HG03378 (cell line): Measurements from ENCODE around the gene FAM217B.

Experiments
- ATAC-seq: cut with Tn5 transposase; IDR thresholded peaks from one replicate; pipeline ENCODE4 v1.9.1; 2021; ENCODE audit warnings: mild to moderate bottlenecking, moderate library complexity; ENCODE audit not compliant: unreplicated experiment

The FAM217B gene, protein sequence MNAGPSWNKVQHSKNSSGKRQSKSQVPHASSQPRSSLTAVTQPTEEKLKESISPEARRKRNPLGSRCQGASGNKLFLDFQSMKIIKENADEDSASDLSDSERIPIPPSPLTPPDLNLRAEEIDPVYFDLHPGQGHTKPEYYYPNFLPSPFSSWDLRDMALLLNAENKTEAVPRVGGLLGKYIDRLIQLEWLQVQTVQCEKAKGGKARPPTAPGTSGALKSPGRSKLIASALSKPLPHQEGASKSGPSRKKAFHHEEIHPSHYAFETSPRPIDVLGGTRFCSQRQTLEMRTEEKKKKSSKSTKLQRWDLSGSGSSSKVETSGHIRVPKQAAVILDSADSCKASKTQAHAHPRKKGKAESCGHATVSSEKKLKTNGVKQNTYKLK

GRCh38 chr20:59940129-59940955, at the start of gene FAM217B, which contains the start of gene PPP1R3D:
TSS of gene FAM217B (plus strand) at chr20:59940389. CDS start at chr20:59943944, 3,555 bp downstream.
TSS of gene PPP1R3D (minus strand) at chr20:59940305. CDS start at chr20:59939931, 374 bp downstream.
- ATAC-seq: peak; percentile 86

- ATAC-seq: no peak
These were observed 48.6 kb upstream of the FAM217B start for GRCh38 chr20:59891581-59891980.

- ATAC-seq: no peak
These were observed 44.3 kb upstream of the FAM217B start for GRCh38 chr20:59895908-59896307.

DNA sequence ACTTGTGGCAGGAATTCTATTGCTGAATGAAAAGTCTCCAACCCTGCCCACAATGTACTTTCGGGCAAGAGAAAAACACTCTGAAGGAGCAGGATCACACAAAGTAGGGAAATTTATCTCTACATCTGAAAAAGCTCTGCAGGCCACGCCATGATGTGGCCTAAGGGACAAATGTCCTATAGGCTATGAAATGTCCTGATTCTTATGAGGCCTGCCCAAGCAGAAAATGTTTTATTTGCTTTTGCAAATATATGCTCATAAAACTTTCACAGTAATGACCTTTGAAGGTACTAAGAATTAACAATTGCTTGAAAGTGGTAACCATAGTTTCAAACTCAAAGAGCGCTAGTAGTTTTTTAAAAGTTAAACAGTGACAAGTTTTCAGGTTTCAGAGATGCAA, 37.7 kb upstream of the FAM217B start:
- no peak for ATAC-seq

GRCh38 chr20:59903621-59904020, 36.6 kb upstream of the FAM217B start:
- no peak for ATAC-seq

- ATAC-seq: no peak
These were observed 31.3 kb upstream of the FAM217B start for GRCh38 chr20:59908855-59909254.

GRCh38 chr20:59911041-59911440, 29.1 kb upstream of the FAM217B start:
- ATAC-seq: no peak

DNA sequence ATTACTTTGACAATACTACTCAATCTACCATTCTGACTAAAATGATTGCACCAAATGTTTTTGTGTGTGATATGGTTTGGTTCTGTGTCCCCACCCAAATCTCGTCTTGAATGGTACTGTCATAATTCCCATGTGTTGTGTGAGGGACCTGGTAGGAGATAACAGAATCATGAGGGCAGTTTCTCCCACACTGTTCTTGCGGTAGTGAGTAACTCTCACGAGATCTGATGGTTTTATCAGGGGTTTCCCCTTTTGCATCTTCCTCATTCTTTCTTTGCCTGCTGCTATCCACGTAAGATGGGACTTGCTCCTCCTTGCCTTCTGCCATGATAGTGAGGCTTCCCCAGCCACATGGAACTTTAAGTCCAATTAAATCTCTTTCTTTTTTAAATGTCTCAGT, 27.6 kb upstream of the FAM217B start:
- no peak for ATAC-seq

DNA sequence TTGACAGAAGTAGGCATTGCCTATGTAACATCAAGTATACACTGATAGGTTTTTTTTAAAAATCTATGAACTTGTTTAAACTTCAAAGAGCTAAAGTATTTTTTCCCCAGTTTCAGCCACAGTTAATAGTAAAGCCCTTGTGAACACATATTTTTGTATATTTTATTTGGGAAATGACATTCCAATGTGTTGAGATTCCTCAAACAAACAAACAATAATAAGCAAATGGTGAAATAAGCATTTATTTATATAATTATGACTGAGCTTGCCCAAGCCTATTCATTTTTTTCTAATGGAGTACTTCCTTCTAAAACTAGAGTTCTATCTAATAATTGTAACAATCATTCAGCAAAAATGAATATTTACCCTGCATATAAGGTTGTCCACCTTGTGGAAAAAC, 19.2 kb upstream of the FAM217B start:
- no peak for ATAC-seq

DNA sequence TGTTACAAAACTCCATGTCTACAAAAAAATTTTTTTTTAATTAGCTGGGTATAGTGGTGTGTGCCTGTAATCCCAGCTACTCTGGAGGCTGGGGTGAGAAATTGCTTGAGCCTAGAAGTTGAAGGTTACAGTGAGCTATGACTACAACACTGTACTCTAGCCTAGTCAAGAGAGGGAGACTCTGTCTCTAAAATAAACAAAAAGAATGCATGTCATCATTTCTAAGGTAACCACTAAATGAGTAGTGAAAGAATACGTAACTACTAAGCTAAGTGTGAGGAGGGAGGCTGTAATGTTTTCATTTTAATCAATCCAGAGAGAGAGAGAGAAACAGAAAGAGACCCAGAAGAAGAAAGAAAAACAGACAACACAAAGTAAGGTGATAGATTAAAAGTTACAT, 16.7 kb upstream of the FAM217B start:
- no peak for ATAC-seq

DNA sequence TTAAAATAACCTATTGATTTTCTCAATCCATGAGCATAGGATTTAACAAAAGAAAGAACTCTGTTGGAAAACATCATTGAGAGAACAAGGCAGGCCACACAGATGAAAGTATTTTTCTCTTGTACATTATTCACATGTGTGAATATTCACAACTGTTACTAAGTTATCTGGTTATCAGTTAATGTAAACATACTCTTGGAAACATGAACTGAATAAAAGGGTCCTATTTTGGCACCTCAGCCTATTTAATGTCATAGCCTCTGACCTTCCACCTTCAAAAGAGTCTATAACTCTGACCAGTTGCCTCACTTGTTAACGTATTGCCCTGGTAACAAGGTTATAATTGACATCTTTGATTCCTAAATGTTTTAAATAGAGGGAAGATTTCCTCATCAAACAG, 14.8 kb upstream of the FAM217B start:
- no peak for ATAC-seq

DNA sequence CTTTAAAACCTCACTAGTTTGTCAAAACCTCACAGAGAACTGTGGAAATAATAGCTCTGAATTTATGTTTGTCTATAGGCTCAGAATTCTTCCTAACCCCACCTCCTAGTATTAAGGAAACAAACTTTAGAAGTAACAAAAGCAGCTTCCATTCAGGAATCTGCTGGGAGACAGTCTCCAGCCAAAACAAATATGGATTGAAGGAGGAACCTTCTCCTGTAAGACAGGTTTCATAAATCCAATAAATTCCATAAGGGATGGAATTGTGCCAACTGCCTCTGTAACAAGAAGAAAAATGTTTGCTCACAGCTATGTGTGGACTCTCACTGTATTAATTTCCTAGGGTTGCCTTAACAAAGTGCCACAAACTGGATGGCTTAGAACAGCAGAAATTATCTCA, 14.3 kb upstream of the FAM217B start:
- no peak for ATAC-seq

DNA sequence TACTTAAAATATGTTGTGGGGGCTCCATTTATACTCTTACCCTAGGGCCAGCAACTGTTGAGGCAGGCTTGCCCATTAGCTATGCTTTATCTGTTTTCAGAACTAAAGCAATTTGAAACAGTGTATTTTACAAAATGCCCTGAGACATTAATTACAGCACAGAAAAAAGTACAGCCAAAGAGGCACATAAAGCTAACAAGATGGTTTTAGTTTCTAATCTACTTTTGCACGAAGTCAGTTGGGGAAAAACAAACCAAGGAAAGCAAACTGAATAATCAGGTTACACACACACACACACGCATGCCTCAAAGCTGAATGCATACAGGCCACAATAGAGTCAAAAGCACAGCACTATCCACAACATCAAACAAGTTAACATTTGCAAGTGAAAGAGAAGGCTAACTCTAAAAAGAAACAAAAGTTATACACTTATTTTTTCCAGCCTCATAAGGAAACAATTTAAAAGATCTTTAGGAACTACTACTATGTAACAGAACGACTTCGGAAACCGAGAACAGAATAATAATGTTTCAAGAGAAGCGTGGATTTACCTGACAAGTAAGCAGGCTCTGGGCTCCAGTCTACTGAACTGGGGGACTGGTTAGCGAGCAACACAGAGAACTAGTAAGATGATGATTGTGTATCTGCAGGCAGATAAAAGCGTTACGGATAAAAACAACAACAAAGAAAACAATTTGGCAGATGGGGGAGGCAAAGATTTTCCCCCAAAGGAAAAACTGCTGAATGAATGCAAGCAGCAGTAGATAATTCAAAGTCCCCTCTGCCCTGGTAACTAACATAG, 8.5 kb upstream of the FAM217B start:
- ATAC-seq: no peak

- no peak for ATAC-seq
These were observed 7.4 kb upstream of the FAM217B start for GRCh38 chr20:59932616-59933295.

- no peak for ATAC-seq
These were observed 6.8 kb upstream of the FAM217B start, which contains the start of gene SYCP2 for GRCh38 chr20:59933296-59933848. TSS of gene SYCP2 (minus strand) at chr20:59933637. CDS start at chr20:59922413, 11,224 bp downstream.

DNA sequence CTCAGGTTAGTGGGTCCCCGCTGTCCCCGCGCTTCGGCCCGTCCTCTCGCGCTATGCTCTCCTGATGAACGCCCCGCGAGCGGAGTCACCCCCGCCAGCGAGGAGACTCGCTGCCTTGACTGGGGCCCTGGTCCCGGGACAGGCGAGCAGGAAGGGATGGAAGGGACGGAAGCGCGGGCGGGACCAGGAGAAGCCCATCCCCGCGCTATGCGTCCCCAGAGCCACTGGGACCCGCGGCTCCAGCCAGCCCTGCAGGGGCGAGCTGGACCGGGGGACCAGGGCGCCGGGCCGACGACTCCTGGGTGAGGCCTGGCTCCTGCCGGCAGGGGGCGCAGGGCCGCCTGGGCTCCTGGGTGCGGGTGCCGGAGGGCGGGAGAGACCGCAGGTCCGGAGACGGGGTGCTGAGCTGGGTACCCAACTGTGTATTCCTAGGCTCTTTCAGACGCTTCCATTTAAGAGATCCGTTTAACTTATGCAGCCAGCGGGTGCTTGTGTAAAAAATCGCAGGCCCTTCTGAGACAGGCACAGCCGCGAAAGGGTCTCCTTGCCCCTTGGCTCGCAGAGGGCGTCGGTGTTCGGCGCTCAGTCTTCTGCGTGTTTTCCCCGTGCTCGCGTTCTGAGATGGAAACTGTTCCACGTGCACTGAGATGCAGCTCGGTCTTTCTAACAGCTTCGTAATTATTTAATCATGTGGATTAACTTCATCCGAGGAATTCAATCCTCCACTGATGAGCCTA, 6.2 kb upstream of the FAM217B start:
- peak; percentile 67 for ATAC-seq

GRCh38 chr20:59935457-59936185, 4.6 kb upstream of the FAM217B start:
- no peak for ATAC-seq

DNA sequence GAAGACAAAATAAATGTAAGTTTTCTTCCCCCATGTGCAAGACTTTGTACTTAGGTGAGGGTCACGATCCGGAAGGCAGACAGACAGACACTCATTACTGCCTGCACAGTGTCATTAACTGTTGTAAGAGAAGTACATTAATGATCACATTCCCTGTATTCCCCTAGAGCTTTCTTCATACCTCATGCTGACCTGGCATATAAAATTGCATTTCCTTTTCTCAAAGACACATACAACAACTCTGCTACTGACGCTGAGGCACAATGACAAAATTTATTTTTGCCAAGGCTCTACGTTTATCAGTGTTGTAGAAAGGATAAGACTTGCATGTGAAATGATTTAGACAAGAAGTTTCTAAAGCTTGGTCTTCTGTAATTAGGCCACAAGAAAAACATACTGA, 3.8 kb upstream of the FAM217B start:
- no peak for ATAC-seq

GRCh38 chr20:59937150-59937549, 3.0 kb upstream of the FAM217B start:
- ATAC-seq: no peak
